HCT116 (cell line): ENCODE results near the gene ZNF516. TPM values are rescaled to one million over a fixed set of nuclear protein-coding genes. Genes with fewer than 3 reads are reported as not detected.

Source experiments
- ATAC-seq: fragments of 200-7000 bp; cut with Tn5 transposase; 2 replicates; pipeline ENCODE4 v1.9.1; 2020; ENCODE audit warnings: mild to moderate bottlenecking, moderate library complexity
- BruUV-seq: library from RNA; stranded (reverse); fragments of 400-500 nt; replicated peaks from 2 replicates; lab custom pipeline; 2021; lab: Mats Ljungman, UMichigan
- CTCF ChIA-PET: fragments of 300-600 bp; sonication (Branson Sonifier 250); formaldehyde crosslinking; loops from one replicate; lab custom pipeline; 2021; ENCODE audit warnings: antibody characterized with exemption; lab: Charles Lee
- POLR2A ChIA-PET: fragments of 300-600, 350-600 bp; sonication (Branson Sonifier 250); formaldehyde crosslinking; loops from one replicate; lab custom pipeline; 2021; ENCODE audit warnings: antibody characterized with exemption; lab: Charles Lee
- RAD21 ChIA-PET, 2 experiments: fragments of 300-600 bp; sonication (Branson Sonifier 250); formaldehyde crosslinking; loops; one replicate each; lab custom pipeline; 2023; ENCODE audit warnings: low total read pairs in 2 of 2; ENCODE audit not compliant: uncharacterized antibody in 2 of 2, unreplicated experiment in 2 of 2, low non-redundant PET in 1 of 2; lab: Charles Lee
- DNase-seq: peaks from one replicate; pipeline ENCODE4 v3.0.0-alpha.2; 2010; ENCODE audit warnings: low read depth, low spot score
- H2AFZ ChIP-seq: fragments of 200-600 bp; shearing (Covaris generic), sonication (generic); 2 replicates; pipeline ENCODE4 v1.6.1; 2017; ENCODE audit warnings: low read depth, mixed run types, mixed read lengths, antibody characterized with exemption, low read length; ENCODE audit not compliant: poor library complexity, severe bottlenecking
- H3K27ac ChIP-seq: 2 replicates; pipeline ENCODE4 v1.5.1; 2012; ENCODE audit warnings: low read depth, low read length
- H3K27me3 ChIP-seq: fragments of 200-600 bp; sonication (generic); 2 replicates; pipeline ENCODE4 v1.6.1; 2016; ENCODE audit warnings: mixed run types, low read length, mixed read lengths; ENCODE audit not compliant: insufficient read depth
- H3K36me3 ChIP-seq, 2 experiments: fragments of 200-500 bp in 1 of 2; fragments of 200-600 bp in 1 of 2; sonication (Bioruptor generic) in 1 of 2; sonication (generic) in 1 of 2; 2 replicates each; pipeline versions ENCODE4 v1.5.1 to v1.6.1; 2014 to 2016; ENCODE audit warnings: low read length in 2 of 2, inconsistent platforms in 1 of 2, mixed read lengths in 1 of 2, mixed run types in 1 of 2; ENCODE audit not compliant: insufficient read depth in 2 of 2, control insufficient read depth in 1 of 2
- H3K4me1 ChIP-seq, 2 experiments: fragments of 200-600 bp in 1 of 2; sonication (generic) in 1 of 2; 2 replicates each; pipeline versions ENCODE4 v1.5.1 to v1.6.1; 2012 to 2017; ENCODE audit warnings: low read length in 2 of 2, inconsistent platforms in 1 of 2, mild to moderate bottlenecking in 1 of 2, mixed read lengths in 1 of 2, mixed run types in 1 of 2, moderate library complexity in 1 of 2; ENCODE audit not compliant: insufficient read depth in 2 of 2, control insufficient read depth in 1 of 2
- H3K4me2 ChIP-seq: fragments of 200-600 bp; sonication (generic); 2 replicates; pipeline ENCODE4 v1.6.1; 2017; ENCODE audit warnings: mixed run types, low read length, mixed read lengths
- H3K4me3 ChIP-seq, 2 experiments: fragments of 200-600 bp in 1 of 2; sonication (generic) in 1 of 2; replicated peaks in 1 of 2; 2 replicates each; pipeline ENCODE4 v1.5.1; 2011 to 2016; ENCODE audit warnings: low read length in 2 of 2, control low read depth in 1 of 2, low read depth in 1 of 2, mild to moderate bottlenecking in 1 of 2, mixed read lengths in 1 of 2, mixed run types in 1 of 2
- H3K79me2 ChIP-seq: fragments of 200-600 bp; sonication (generic); 2 replicates; pipeline ENCODE4 v1.6.1; 2017; ENCODE audit warnings: mild to moderate bottlenecking, mixed run types, low read length, moderate library complexity, mixed read lengths; ENCODE audit not compliant: insufficient read depth
- H3K9ac ChIP-seq: fragments of 200-600 bp; sonication (generic); 2 replicates; pipeline ENCODE4 v1.6.1; 2016; ENCODE audit warnings: low read length, mixed read lengths
- H3K9me2 ChIP-seq: fragments of 200-600 bp; sonication (generic), shearing (Covaris generic); 2 replicates; pipeline ENCODE4 v1.6.1; 2017; ENCODE audit warnings: mixed run types, mild to moderate bottlenecking, moderate library complexity; ENCODE audit not compliant: insufficient read depth
- H3K9me3 ChIP-seq, 2 experiments: fragments of 200-500 bp in 1 of 2; fragments of 200-600 bp in 1 of 2; sonication (Bioruptor generic) in 1 of 2; sonication (generic) in 1 of 2; 2 replicates each; pipeline ENCODE4 v1.6.1; 2014 to 2017; ENCODE audit warnings: low read length in 2 of 2, mixed read lengths in 2 of 2, inconsistent platforms in 1 of 2, low read depth in 1 of 2, mild to moderate bottlenecking in 1 of 2, mixed run types in 1 of 2, moderate library complexity in 1 of 2; ENCODE audit not compliant: control insufficient read depth in 1 of 2, insufficient read depth in 1 of 2
- H4K20me1 ChIP-seq: fragments of 200-600 bp; sonication (generic), shearing (Covaris generic); 2 replicates; pipeline ENCODE4 v1.6.1; 2017; ENCODE audit warnings: mixed run types, mild to moderate bottlenecking, moderate library complexity; ENCODE audit not compliant: insufficient read depth
- CBX3 ChIP-seq: IDR thresholded peaks from 2 replicates; pipeline ENCODE4 v1.6.1; 2012; ENCODE audit warnings: low read depth
- CEBPB ChIP-seq: IDR thresholded peaks from 2 replicates; pipeline ENCODE4 v1.6.1; 2012; ENCODE audit warnings: low read depth
- EZH2 ChIP-seq: fragments of 200-600 bp; sonication (generic); IDR thresholded peaks from 2 replicates; pipeline ENCODE4 v1.6.1; 2017; ENCODE audit warnings: antibody characterized with exemption, mixed run types
- FOSL1 ChIP-seq: IDR thresholded peaks from 2 replicates; pipeline ENCODE4 v1.6.1; 2012; ENCODE audit warnings: low read depth
- JUND ChIP-seq: IDR thresholded peaks from 2 replicates; pipeline ENCODE4 v1.6.1; 2012
- POLR2A ChIP-seq: IDR thresholded peaks from 2 replicates; pipeline ENCODE4 v1.7.0; 2011; ENCODE audit warnings: borderline replicate concordance; ENCODE audit not compliant: insufficient read depth, insufficient read length; ENCODE audit errors: extremely low read depth
- RAD21 ChIP-seq: IDR thresholded peaks from 2 replicates; pipeline ENCODE4 v1.6.1; 2012; ENCODE audit warnings: low read depth, mild to moderate bottlenecking
- SIN3A ChIP-seq: IDR thresholded peaks from 2 replicates; pipeline ENCODE4 v1.6.1; 2012; ENCODE audit warnings: low read depth
- TCF7L2 ChIP-seq: IDR thresholded peaks from 2 replicates; pipeline ENCODE4 v1.7.0; 2011; ENCODE audit warnings: borderline replicate concordance, inconsistent platforms; ENCODE audit not compliant: insufficient read depth, insufficient read length; ENCODE audit errors: extremely low read depth
- intact Hi-C: fragments of 100-400 bp; cut with micrococcal nuclease; formaldehyde crosslinking; loops from 2 replicates; pipeline ENCODE4 v1.10.0; 2022
- total RNA-seq: library from RNA; stranded (reverse); gene quantifications from one replicate; pipeline ENCODE4 v1.2.1, GENCODE V29; 2021; ENCODE audit not compliant: unreplicated experiment
- TF ChIP-seq, protein P1 (sequence below): IDR thresholded peaks from 2 replicates; pipeline ENCODE4 v1.6.1; 2012
- TF ChIP-seq, protein P2 (sequence below): IDR thresholded peaks from 2 replicates; pipeline ENCODE4 v1.6.1; 2012
- TF ChIP-seq, protein P3 (sequence below), 3 experiments: fragments of 200-600 bp in 1 of 3; sonication (generic) in 1 of 3; IDR thresholded peaks in 2 of 3; conservative IDR thresholded peaks in 1 of 3; 2 replicates each; pipeline ENCODE4 v1.5.1; 2012 to 2017; ENCODE audit warnings: low read depth in 2 of 3, low read length in 2 of 3, antibody characterized with exemption in 1 of 3, borderline replicate concordance in 1 of 3, control low read depth in 1 of 3, mild to moderate bottlenecking in 1 of 3, mixed read lengths in 1 of 3, mixed run types in 1 of 3, moderate library complexity in 1 of 3; ENCODE audit not compliant: insufficient read depth in 1 of 3

Gene ZNF516
- total RNA-seq, 1 experiment from 2014 or later = 32.0 TPM

DNA sequence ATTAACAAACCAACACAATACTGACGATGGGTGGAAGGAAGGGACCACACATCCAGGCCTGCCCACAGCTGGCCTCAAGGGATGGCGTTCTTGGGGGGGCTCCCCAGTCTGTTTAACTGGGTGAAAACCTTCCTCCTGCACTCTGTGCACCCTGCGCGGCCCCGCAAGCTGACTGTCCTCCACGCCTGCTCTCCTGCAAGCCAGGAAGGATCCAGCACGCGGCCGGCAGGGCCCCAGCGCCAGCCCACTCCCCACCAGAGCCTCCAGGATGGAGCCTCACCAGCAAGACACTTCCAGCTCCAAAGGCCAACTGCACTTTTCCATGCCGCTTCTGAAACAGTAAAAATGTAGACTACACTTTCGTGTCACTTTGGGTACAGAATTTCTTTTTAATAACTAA, 135.1 kb downstream of the ZNF516 start:
- RAD21 ChIA-PET = no interaction called here
- BruUV-seq = no TSS peak
- POLR2A ChIA-PET = no interaction called here
- Histone ChIP-seq H3K9ac (no peak overlapping the region), H3K4me1 (no peaks in the 10 kb centered on the region), H3K4me2 (no peak overlapping the region), H3K27me3 (no peaks in the 10 kb centered on the region), H3K9me3 (no peaks in the 10 kb centered on the region), H3K79me2 (no peaks in the 10 kb centered on the region), H3K36me3 (peaks cover 3 to 4% of the 10 kb centered on the region in 2 experiments; a peak in 1 of 4 replicates), H3K4me3 (no peak overlapping the region), H4K20me1 (no peaks in the 10 kb centered on the region), H2AFZ (no peak overlapping the region), H3K9me2 (no peaks in the 10 kb centered on the region), H3K27ac (no peak overlapping the region)
- CTCF ChIA-PET = no interaction called here
- intact Hi-C loops = no loop called here
- no peak for DNase-seq
- no peak for ATAC-seq
- TF ChIP-seq RAD21 (no peak), TCF7L2 (no peak), JUND (no peak), SIN3A (no peak), EZH2 (no peak), CBX3 (no peak), FOSL1 (no peak), POLR2A (no peak), CEBPB (no peak)
- TF ChIP-seq, protein P1, sequence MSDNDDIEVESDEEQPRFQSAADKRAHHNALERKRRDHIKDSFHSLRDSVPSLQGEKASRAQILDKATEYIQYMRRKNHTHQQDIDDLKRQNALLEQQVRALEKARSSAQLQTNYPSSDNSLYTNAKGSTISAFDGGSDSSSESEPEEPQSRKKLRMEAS = no peak
- TF ChIP-seq, protein P2, sequence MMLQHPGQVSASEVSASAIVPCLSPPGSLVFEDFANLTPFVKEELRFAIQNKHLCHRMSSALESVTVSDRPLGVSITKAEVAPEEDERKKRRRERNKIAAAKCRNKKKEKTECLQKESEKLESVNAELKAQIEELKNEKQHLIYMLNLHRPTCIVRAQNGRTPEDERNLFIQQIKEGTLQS = no peak
- TF ChIP-seq, protein P3, sequence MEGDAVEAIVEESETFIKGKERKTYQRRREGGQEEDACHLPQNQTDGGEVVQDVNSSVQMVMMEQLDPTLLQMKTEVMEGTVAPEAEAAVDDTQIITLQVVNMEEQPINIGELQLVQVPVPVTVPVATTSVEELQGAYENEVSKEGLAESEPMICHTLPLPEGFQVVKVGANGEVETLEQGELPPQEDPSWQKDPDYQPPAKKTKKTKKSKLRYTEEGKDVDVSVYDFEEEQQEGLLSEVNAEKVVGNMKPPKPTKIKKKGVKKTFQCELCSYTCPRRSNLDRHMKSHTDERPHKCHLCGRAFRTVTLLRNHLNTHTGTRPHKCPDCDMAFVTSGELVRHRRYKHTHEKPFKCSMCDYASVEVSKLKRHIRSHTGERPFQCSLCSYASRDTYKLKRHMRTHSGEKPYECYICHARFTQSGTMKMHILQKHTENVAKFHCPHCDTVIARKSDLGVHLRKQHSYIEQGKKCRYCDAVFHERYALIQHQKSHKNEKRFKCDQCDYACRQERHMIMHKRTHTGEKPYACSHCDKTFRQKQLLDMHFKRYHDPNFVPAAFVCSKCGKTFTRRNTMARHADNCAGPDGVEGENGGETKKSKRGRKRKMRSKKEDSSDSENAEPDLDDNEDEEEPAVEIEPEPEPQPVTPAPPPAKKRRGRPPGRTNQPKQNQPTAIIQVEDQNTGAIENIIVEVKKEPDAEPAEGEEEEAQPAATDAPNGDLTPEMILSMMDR (IDR thresholded peaks at IDR 0.05 in 2 of 3, conservative IDR thresholded peaks at IDR 0.05 in 1 of 3; ENCODE audit: borderline replicate concordance in 1 of 3, insufficient read depth in 1 of 3, low read depth in 2 of 3, low read length in 2 of 3) = no peak
